Measurements from ENCODE around the gene DOCK3. TPM values are rescaled to one million over a fixed set of nuclear protein-coding genes. Genes with fewer than 3 reads are reported as not detected.

Gene DOCK3
- total and polyA plus RNA-seq, 2 of the 4 experiments (the other 2 are of a cell fraction) = under 0.01 to 0.12 TPM

GRCh38 chr3:51408813-51409212, 734.1 kb downstream of the DOCK3 start:
- no peak overlapping the region for H3K9ac ChIP-seq (ENCODE audit: low read depth, low read length)
- no peak overlapping the region for H3K4ac ChIP-seq (ENCODE audit: low read depth, low read length)
- peaks cover 15% of the 10 kb centered on the region for H3K36me3 ChIP-seq (ENCODE audit: control insufficient read depth, insufficient read depth, low read length)
- peaks cover 4% of the 10 kb centered on the region; the same call in 1 of the 2 replicates for H3K9me1 ChIP-seq (ENCODE audit: insufficient read depth, low read length)
- intact Hi-C loops (cut with micrococcal nuclease) = no loop called here
- no peak overlapping the region for H3K18ac ChIP-seq (ENCODE audit: low read depth, low read length)
- no peak overlapping the region for H3K23ac ChIP-seq (ENCODE audit: low read depth, low read length)
- ChIA-PET CTCF (no interaction called here), POLR2A (ENCODE audit: unreplicated experiment) (no interaction called here)
- H3K4me1 ChIP-seq (ENCODE audit: control insufficient read depth, insufficient read depth, low read length) = no peaks in the 10 kb centered on the region
- no peak overlapping the region for H3K27ac ChIP-seq (ENCODE audit: insufficient read depth, low read length)
- no peak overlapping the region for H3K56ac ChIP-seq (ENCODE audit: extremely low read depth, insufficient read depth, low read length)
- TF ChIP-seq NFE2L2 (IDR thresholded peaks at IDR 0.05; ENCODE audit: low read depth, low read length) (no peak), SMC3 (IDR thresholded peaks at IDR 0.05; ENCODE audit: low read depth, low read length) (no peak), ELK1 (IDR thresholded peaks at IDR 0.05; ENCODE audit: borderline replicate concordance, low read depth, low read length) (no peak), RAD21 (IDR thresholded peaks at IDR 0.05; ENCODE audit: low read length) (no peak), CTCF (conservative IDR thresholded peaks at IDR 0.05; ENCODE audit: low read depth, low read length) (no peak), CEBPB (IDR thresholded peaks at IDR 0.05; ENCODE audit: low read depth, low read length) (no peak), MAFK (IDR thresholded peaks at IDR 0.05; ENCODE audit: low read depth, low read length) (no peak), FOS (IDR thresholded peaks at IDR 0.05; ENCODE audit: low read depth, low read length) (no peak)
- no peak overlapping the region for H2BK20ac ChIP-seq (ENCODE audit: low read depth, low read length)
- H3K4me2 ChIP-seq (ENCODE audit: low read depth, low read length) = no peak overlapping the region
- no peak overlapping the region for H4K91ac ChIP-seq (ENCODE audit: insufficient read depth, low read depth, low read length)
- H2AK5ac ChIP-seq (ENCODE audit: low read depth, low read length) = no peak overlapping the region
- no TSS peak for BruUV-seq (replicated peaks)
- no peak overlapping the region for H2BK15ac ChIP-seq (ENCODE audit: low read depth, low read length)
- peaks cover 4% of the 10 kb centered on the region; the same call in 1 of the 2 replicates for H4K20me1 ChIP-seq (ENCODE audit: insufficient read depth, low read length)
- DNase-seq (no peak), ATAC-seq (ENCODE audit: low read depth) (no peak)
- in situ Hi-C loops (cut with MboI; ENCODE audit: low sequenced_read_pairs) = no loop called here
- no peaks in the 10 kb centered on the region for H3K27me3 ChIP-seq (ENCODE audit: control insufficient read depth, insufficient read depth, low read length)
- no peaks in the 10 kb centered on the region for H3K9me3 ChIP-seq (ENCODE audit: control insufficient read depth, insufficient read depth, low read length)
- H3K79me1 ChIP-seq (ENCODE audit: low read depth in 1 of 2, low read length in 2 of 2) = peaks cover 11 to 16% of the 10 kb centered on the region in 2 experiments; a peak in 3 of 4 replicates
- H4K8ac ChIP-seq (ENCODE audit: low read depth in 2 of 2, low read length in 2 of 2) = no peak overlapping the region
- H4K5ac ChIP-seq (ENCODE audit: low read depth, low read length) = no peak overlapping the region
- H2AFZ ChIP-seq (replicated peaks; ENCODE audit: low read length, poor library complexity) = no peak overlapping the region
- no peak overlapping the region for H2BK5ac ChIP-seq (ENCODE audit: low read depth, low read length, poor library complexity, severe bottlenecking)
- no peak overlapping the region for H3K4me3 ChIP-seq (ENCODE audit: insufficient read depth, low read depth, low read length)
- WGBS, 2 experiments (ENCODE audit: extremely low coverage in 2 of 2, insufficient read length in 1 of 2) = 71% methylated on average over 1 of the region's 2 CpGs; no CpG with 5 or more reads in 1 of the 2 experiments
- no peak overlapping the region for H2AK9ac ChIP-seq (replicated peaks; ENCODE audit: low read depth, low read length, poor library complexity)
- H3K14ac ChIP-seq (replicated peaks; ENCODE audit: low read depth, low read length) = no peak overlapping the region
- H2BK120ac ChIP-seq (ENCODE audit: low read depth, low read length) = no peak overlapping the region
- dilution Hi-C loops (cut with HindIII; ENCODE audit: low sequenced_read_pairs, unreplicated experiment) = no loop called here

Data from IMR-90 (cell line).